BE2C (cell line): ENCODE results near the gene YARS1.
"Not testable (repeated sequence)": the region's sequence is repeated elsewhere in the genome, so short reads cannot be mapped to it uniquely, and the experiment has no call there.

Experiments used
- DNase-seq: peaks from one replicate; pipeline ENCODE4 v3.0.0-alpha.2; 2020
- H3K27me3 ChIP-seq: fragments of 250-450 bp; sonication (Bioruptor Pico); 2 replicates; pipeline ENCODE4 v1.5.1; 2020; ENCODE audit warnings: mild to moderate bottlenecking
- H3K36me3 ChIP-seq: fragments of 250-450 bp; sonication (Bioruptor Pico); 2 replicates; pipeline ENCODE4 v1.5.1; 2020; ENCODE audit warnings: mild to moderate bottlenecking
- H3K4me1 ChIP-seq: fragments of 250-450 bp; sonication (Bioruptor Pico); 2 replicates; pipeline ENCODE4 v1.5.1; 2020
- H3K4me3 ChIP-seq: 2 replicates; pipeline ENCODE4 v1.5.1; 2011; ENCODE audit warnings: low read depth, low read length
- H3K9me3 ChIP-seq: fragments of 250-450 bp; sonication (Bioruptor Pico); 2 replicates; pipeline ENCODE4 v1.5.1; 2020
- TF ChIP-seq, protein P1 (sequence below): IDR thresholded peaks from 2 replicates; pipeline ENCODE4 v1.5.1; 2012; ENCODE audit warnings: mild to moderate bottlenecking, low read depth, low read length

The YARS1 gene

DNA sequence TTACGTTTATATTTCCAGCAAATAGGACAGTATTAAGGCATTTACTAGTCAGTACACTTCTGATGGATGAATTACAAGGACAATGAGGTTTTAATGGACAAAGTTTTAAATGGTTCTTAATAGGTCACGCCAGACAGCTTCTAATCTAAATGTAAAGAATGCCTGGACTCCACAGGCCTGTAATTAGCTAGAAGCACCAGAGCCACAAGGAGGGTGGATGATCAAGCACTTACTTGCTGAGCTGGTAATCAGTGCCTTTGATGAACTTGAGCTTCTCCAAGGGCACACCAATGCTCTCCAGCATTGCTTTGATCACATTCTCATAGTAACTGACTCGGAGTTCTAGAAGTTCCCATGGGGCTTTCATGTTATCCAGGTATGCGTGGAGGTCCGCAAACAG is 6.8 kb downstream of the YARS1 start:
- Histone ChIP-seq H3K4me1 (no peaks in the 10 kb centered on the region), H3K4me3 (no peak overlapping the region), H3K9me3 (no peaks in the 10 kb centered on the region), H3K27me3 (no peaks in the 10 kb centered on the region), H3K36me3 (peaks cover 53% of the 10 kb centered on the region)
- DNase-seq: no peak
- TF ChIP-seq, protein P1, sequence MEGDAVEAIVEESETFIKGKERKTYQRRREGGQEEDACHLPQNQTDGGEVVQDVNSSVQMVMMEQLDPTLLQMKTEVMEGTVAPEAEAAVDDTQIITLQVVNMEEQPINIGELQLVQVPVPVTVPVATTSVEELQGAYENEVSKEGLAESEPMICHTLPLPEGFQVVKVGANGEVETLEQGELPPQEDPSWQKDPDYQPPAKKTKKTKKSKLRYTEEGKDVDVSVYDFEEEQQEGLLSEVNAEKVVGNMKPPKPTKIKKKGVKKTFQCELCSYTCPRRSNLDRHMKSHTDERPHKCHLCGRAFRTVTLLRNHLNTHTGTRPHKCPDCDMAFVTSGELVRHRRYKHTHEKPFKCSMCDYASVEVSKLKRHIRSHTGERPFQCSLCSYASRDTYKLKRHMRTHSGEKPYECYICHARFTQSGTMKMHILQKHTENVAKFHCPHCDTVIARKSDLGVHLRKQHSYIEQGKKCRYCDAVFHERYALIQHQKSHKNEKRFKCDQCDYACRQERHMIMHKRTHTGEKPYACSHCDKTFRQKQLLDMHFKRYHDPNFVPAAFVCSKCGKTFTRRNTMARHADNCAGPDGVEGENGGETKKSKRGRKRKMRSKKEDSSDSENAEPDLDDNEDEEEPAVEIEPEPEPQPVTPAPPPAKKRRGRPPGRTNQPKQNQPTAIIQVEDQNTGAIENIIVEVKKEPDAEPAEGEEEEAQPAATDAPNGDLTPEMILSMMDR: no peak

DNA sequence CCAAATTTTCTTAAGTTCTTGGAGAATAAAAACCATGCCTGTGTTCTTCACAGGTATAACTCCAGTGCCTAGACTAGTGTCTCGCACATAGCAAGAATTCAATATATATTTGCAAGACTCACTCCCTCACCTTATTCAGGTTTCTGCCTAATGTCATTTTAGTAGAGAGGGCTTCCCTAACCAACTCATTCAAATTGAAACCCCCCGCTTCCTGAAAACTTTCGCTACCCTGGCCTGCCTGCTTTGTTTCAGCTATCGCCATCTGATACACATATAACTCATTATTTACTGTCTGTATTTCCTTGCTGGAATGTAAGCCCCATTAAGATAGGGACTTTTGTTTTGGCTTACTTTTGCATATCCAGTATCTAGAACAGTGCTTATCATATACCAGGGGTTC is 8.6 kb downstream of the YARS1 start:
- Histone ChIP-seq H3K4me1 (no peaks in the 10 kb centered on the region), H3K4me3 (no peak overlapping the region), H3K27me3 (no peaks in the 10 kb centered on the region), H3K9me3 (no peaks in the 10 kb centered on the region), H3K36me3 (peaks cover 41% of the 10 kb centered on the region)
- no peak for DNase-seq
- TF ChIP-seq, protein P1: no peak

DNA sequence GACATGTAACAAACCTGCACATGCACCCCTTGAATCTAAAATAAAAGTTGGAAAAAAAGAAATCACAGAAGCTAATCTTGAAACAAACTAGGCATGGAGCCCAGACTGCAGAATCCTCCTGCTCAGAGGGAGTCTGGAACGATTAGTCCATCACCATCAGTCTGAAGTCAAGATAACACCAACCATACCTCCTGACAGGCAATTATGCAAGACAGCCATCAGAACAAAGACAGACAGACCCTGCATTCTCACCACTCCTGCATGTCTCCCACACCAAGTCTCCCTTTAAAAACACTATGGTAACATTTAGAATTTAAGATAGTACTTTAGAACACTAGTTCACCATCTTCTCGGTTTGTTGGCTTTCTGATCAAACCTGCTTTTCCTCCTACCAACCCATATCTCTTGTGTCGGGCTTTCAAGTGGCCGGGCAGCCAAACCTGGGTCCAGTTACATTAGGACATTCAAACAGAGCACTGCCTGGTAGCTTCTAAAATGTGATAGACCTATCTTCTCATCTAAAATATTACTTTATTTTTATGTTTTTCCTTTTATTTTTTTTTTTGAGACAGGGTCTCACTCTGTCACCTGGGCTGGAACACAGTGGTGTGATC is 10.1 kb downstream of the YARS1 start:
- H3K27me3 ChIP-seq: no peaks in the 10 kb centered on the region
- H3K4me1 ChIP-seq: no peaks in the 10 kb centered on the region
- no peaks in the 10 kb centered on the region for H3K9me3 ChIP-seq
- no peak overlapping the region for H3K4me3 ChIP-seq
- TF ChIP-seq, protein P1: no peak
- peaks cover 44% of the 10 kb centered on the region for H3K36me3 ChIP-seq
- peak; percentile 6 for DNase-seq

DNA sequence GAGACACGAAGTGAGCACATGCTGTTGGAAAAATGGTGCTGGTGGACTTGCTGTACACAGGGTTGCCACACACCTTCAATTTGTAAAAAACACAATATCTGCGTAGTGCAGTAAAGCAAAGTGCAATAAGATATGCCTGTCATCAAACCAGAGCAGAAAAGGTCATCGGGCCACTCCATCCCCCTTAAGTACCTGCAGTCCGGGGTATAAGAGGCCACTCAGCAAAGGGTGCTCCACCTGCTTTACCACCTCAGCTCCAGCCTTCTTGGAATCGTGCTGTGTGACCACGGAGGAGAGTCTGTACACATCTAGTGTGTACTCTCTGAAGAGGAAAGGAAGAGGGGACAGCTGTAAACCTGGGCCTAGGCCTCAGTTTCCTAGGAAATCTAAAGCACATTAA is 10.9 kb downstream of the YARS1 start:
- peaks cover 44% of the 10 kb centered on the region for H3K36me3 ChIP-seq
- TF ChIP-seq, protein P1: no peak

DNA sequence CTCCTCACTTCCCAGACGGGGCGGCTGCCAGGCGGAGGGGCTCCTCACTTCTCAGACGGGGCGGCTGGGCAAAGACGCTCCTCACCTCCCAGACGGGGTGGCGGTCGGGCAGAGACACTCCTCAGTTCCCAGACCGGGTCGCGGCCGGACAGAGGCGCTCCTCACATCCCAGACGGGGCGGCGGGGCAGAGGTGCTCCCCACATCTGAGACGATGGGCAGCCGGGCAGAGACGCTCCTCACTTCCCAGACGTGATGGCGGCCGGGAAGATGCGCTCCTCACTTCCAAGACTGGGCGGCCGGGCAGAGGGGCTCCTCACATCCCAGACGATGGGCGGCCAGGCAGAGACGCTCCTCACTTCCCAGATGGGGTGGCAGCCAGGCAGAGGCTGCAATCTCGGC is 12.7 kb downstream of the YARS1 start:
- peaks cover 32% of the 10 kb centered on the region for H3K36me3 ChIP-seq
- H3K4me1 ChIP-seq, H3K9me3 ChIP-seq, H3K4me3 ChIP-seq, H3K27me3 ChIP-seq, DNase-seq: not testable (repeated sequence)

More for the DNA sequence above, 10.9 kb downstream of the YARS1 start:
- DNase-seq: no peak
- Histone ChIP-seq H3K4me1 (no peaks in the 10 kb centered on the region), H3K27me3 (no peaks in the 10 kb centered on the region), H3K4me3 (no peak overlapping the region), H3K9me3 (no peaks in the 10 kb centered on the region)

DNA sequence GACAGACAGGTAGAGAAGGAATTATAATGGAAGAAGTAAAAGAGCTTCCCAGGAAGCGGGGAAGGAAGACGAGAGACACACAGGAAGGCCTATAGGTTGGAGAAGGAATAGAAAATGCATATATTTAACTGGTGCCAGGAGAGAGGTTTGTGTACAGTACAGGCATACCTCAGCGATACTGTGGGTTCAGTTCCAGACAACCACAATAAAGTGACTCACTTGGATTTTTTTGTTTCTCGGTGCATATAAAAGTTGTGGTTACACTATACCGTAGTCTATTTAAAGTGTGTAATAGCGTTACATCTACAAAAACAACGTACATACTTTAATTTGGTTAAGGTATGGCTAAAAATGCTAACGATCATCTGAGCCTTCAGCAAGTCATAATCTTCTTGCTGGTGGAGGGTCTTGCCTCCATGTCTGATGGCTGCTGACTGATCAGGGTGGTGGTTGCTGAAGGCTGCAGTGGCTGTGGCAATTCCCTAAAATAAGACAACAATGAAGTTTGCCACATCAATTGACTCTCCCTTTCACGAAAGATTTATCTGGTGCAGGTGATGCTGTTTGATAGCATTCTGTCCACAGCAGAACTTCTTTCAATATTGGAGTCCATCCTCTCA is 16.0 kb downstream of the YARS1 start:
- H3K36me3 ChIP-seq: peaks cover 32% of the 10 kb centered on the region
- no peaks in the 10 kb centered on the region for H3K4me1 ChIP-seq
- no peaks in the 10 kb centered on the region for H3K9me3 ChIP-seq
- H3K4me3 ChIP-seq: no peak overlapping the region
- no peaks in the 10 kb centered on the region for H3K27me3 ChIP-seq
- TF ChIP-seq, protein P1: no peak
- DNase-seq: no peak
